Vagina (tissue), 2 donors: ENCODE results near the gene ASPM. TPM values are rescaled to one million over a fixed set of nuclear protein-coding genes. Genes with fewer than 3 reads are reported as not detected.

Experiments used
- DNase-seq, 2 donors: peaks; one replicate each; pipeline ENCODE4 v3.0.0-alpha.2; 2017; ENCODE audit errors: extremely low spot score in 2 of 2
- H3K27ac ChIP-seq: fragments of 200-600 bp; sonication (generic); one replicate; pipeline ENCODE4 v1.5.1; 2019
- H3K27me3 ChIP-seq: fragments of 200-600 bp; sonication (generic); one replicate; pipeline ENCODE4 v1.5.1; 2019
- H3K36me3 ChIP-seq, 2 donors: fragments of 200-600 bp; sonication (generic); one replicate each; pipeline ENCODE4 v1.5.1; 2017 to 2019
- H3K4me1 ChIP-seq: fragments of 200-600 bp; sonication (generic); one replicate; pipeline ENCODE4 v1.5.1; 2019
- H3K4me3 ChIP-seq, 2 donors: fragments of 200-600 bp; sonication (generic); 1 replicate in 1 of 2; 2 replicates in 1 of 2; pipeline ENCODE4 v1.5.1; 2016 to 2019
- H3K9me3 ChIP-seq: fragments of 200-600 bp; sonication (generic); one replicate; pipeline ENCODE4 v1.5.1; 2019
- CTCF ChIP-seq, 3 experiments: fragments of 450-650 bp in 2 of 3; fragments of 200-600 bp in 1 of 3; sonication (generic) in 1 of 3; IDR thresholded peaks; one replicate each; pipeline ENCODE4 v1.5.1; 2017 to 2019; ENCODE audit warnings: antibody characterized with exemption in 3 of 3, mild to moderate bottlenecking in 2 of 3, moderate library complexity in 2 of 3
- POLR2A ChIP-seq, 2 donors: fragments of 450-650 bp; IDR thresholded peaks; one replicate each; pipeline ENCODE4 v1.6.1; 2017; ENCODE audit warnings: antibody characterized with exemption in 2 of 2, mild to moderate bottlenecking in 2 of 2, moderate library complexity in 2 of 2
- POLR2AphosphoS5 ChIP-seq, 2 donors: sonication (generic); formaldehyde crosslinking; IDR thresholded peaks; one replicate each; pipeline ENCODE4 v1.9.0; 2017; ENCODE audit warnings: antibody characterized with exemption in 2 of 2, mild to moderate bottlenecking in 2 of 2, low read depth in 1 of 2; ENCODE audit not compliant: insufficient read depth in 1 of 2
- intact Hi-C: fragments of 100-400 bp; cut with DNase I; formaldehyde crosslinking; loops from one replicate; pipeline ENCODE4 v1.15.1; 2023
- total RNA-seq: library from RNA; depleted of rRNA; stranded (reverse); fragments of >200 nt; gene quantifications from one replicate; pipeline ENCODE4 v1.2.3, GENCODE V29; 2016

The ASPM gene
- total RNA-seq, 1 donor from 2014 or later = 4.2 TPM

- H3K4me1 ChIP-seq = no peaks in the 10 kb centered on the region
- intact Hi-C loops = no loop called here
- no peaks in the 10 kb centered on the region for H3K27me3 ChIP-seq
- no peak for DNase-seq
- no peaks in the 10 kb centered on the region for H3K36me3 ChIP-seq
- TF ChIP-seq POLR2A (IDR thresholded peaks at IDR 0.05) (no peak), POLR2AphosphoS5 (IDR thresholded peaks at IDR 0.05; ENCODE audit: insufficient read depth in 1 of 2, low read depth in 1 of 2) (no peak), CTCF (IDR thresholded peaks at IDR 0.05) (no peak)
- no peak overlapping the region for H3K4me3 ChIP-seq
- no peaks in the 10 kb centered on the region for H3K9me3 ChIP-seq
- H3K27ac ChIP-seq = no peak overlapping the region
Measured at GRCh38 chr1:197063212-197063611, 83.3 kb downstream of the ASPM start.

GRCh38 chr1:197062692-197063091 is 83.8 kb downstream of the ASPM start:
- no peaks in the 10 kb centered on the region for H3K27me3 ChIP-seq
- H3K36me3 ChIP-seq = no peaks in the 10 kb centered on the region
- no peak for TF ChIP-seq POLR2A (IDR thresholded peaks at IDR 0.05)
- no peak for TF ChIP-seq CTCF (IDR thresholded peaks at IDR 0.05)
- no peak for TF ChIP-seq POLR2AphosphoS5 (IDR thresholded peaks at IDR 0.05; ENCODE audit: insufficient read depth in 1 of 2, low read depth in 1 of 2)
- intact Hi-C loops = no loop called here
- no peak for DNase-seq
- H3K4me3 ChIP-seq = no peak overlapping the region
- H3K4me1 ChIP-seq = no peaks in the 10 kb centered on the region
- no peak overlapping the region for H3K27ac ChIP-seq
- H3K9me3 ChIP-seq = no peaks in the 10 kb centered on the region

- H3K9me3 ChIP-seq = no peaks in the 10 kb centered on the region
- no peaks in the 10 kb centered on the region for H3K27me3 ChIP-seq
- H3K4me3 ChIP-seq = no peak overlapping the region
- no peak for DNase-seq
- no peak overlapping the region for H3K27ac ChIP-seq
- no peaks in the 10 kb centered on the region for H3K36me3 ChIP-seq
- H3K4me1 ChIP-seq = no peaks in the 10 kb centered on the region
- TF ChIP-seq POLR2A (IDR thresholded peaks at IDR 0.05) (no peak), POLR2AphosphoS5 (IDR thresholded peaks at IDR 0.05; ENCODE audit: insufficient read depth in 1 of 2, low read depth in 1 of 2) (no peak), CTCF (IDR thresholded peaks at IDR 0.05) (no peak)
- intact Hi-C loops = no loop called here
Measured at GRCh38 chr1:197049100-197049499, 97.4 kb downstream of the ASPM start.

GRCh38 chr1:197042676-197043341 is 103.7 kb downstream of the ASPM start:
- Histone ChIP-seq H3K27me3 (no peaks in the 10 kb centered on the region), H3K4me3 (no peak overlapping the region), H3K27ac (no peak overlapping the region), H3K9me3 (no peaks in the 10 kb centered on the region), H3K36me3 (no peaks in the 10 kb centered on the region), H3K4me1 (no peaks in the 10 kb centered on the region)
- no peak for TF ChIP-seq CTCF (IDR thresholded peaks at IDR 0.05)
- TF ChIP-seq POLR2A (IDR thresholded peaks at IDR 0.05) = no peak
- no peak for TF ChIP-seq POLR2AphosphoS5 (IDR thresholded peaks at IDR 0.05; ENCODE audit: insufficient read depth in 1 of 2, low read depth in 1 of 2)
- DNase-seq = no peak
- intact Hi-C loops = no loop called here

GRCh38 chr1:197041486-197042353 is 104.7 kb downstream of the ASPM start:
- intact Hi-C loops = no loop called here

More at GRCh38 chr1:197041486-197042353, 104.7 kb downstream of the ASPM start:
- Histone ChIP-seq H3K9me3 (no peaks in the 10 kb centered on the region), H3K4me1 (no peaks in the 10 kb centered on the region), H3K4me3 (no peak overlapping the region), H3K27me3 (no peaks in the 10 kb centered on the region), H3K27ac (no peak overlapping the region), H3K36me3 (no peaks in the 10 kb centered on the region)
- TF ChIP-seq POLR2A (IDR thresholded peaks at IDR 0.05) (no peak), CTCF (IDR thresholded peaks at IDR 0.05) (no peak), POLR2AphosphoS5 (IDR thresholded peaks at IDR 0.05; ENCODE audit: insufficient read depth in 1 of 2, low read depth in 1 of 2) (no peak)
- DNase-seq = no peak
